ENCODE results near the gene SFPQ.
"Not testable (repeated sequence)": the region's sequence is repeated elsewhere in the genome, so short reads cannot be mapped to it uniquely, and the experiment has no call there.

Gene SFPQ

GRCh38 chr1:35192853-35193664, at the start of gene SFPQ:
TSS of gene SFPQ (minus strand) at chr1:35193145. CDS start at chr1:35193049, 96 bp downstream.
- peak; percentile 97 for DNase-seq

- not testable (repeated sequence) for DNase-seq
Observed at GRCh38 chr1:35236772-35237171, 43.8 kb upstream of the SFPQ start.

GRCh38 chr1:35231287-35231686, 38.3 kb upstream of the SFPQ start:
- no peak for DNase-seq

GRCh38 chr1:35229587-35230360, 36.8 kb upstream of the SFPQ start:
- no peak for DNase-seq

GRCh38 chr1:35226546-35226945, 33.6 kb upstream of the SFPQ start:
- no peak for DNase-seq

GRCh38 chr1:35223084-35223630, 30.2 kb upstream of the SFPQ start:
- no peak for DNase-seq

- DNase-seq = no peak
Observed at GRCh38 chr1:35222322-35223083, 29.6 kb upstream of the SFPQ start.

GRCh38 chr1:35220976-35221375, 28.0 kb upstream of the SFPQ start:
- no peak for DNase-seq

GRCh38 chr1:35215346-35215745, 22.4 kb upstream of the SFPQ start:
- no peak for DNase-seq

GRCh38 chr1:35211120-35211414, 18.1 kb upstream of the SFPQ start:
- no peak for DNase-seq

GRCh38 chr1:35210321-35211119, 17.6 kb upstream of the SFPQ start:
- no peak for DNase-seq

- no peak for DNase-seq
Observed at GRCh38 chr1:35203295-35203694, 10.3 kb upstream of the SFPQ start.

GRCh38 chr1:35202048-35202719, 9.2 kb upstream of the SFPQ start:
- DNase-seq = peak; percentile 69

GRCh38 chr1:35201631-35202030, 8.7 kb upstream of the SFPQ start:
- DNase-seq = no peak

- peak; percentile 88 for DNase-seq
Observed at GRCh38 chr1:35192056-35192852, 691 bp downstream of the SFPQ start.

GRCh38 chr1:35191429-35192055, 1.4 kb downstream of the SFPQ start:
- DNase-seq = no peak

- DNase-seq = no peak
Observed at GRCh38 chr1:35190784-35191183, 2.2 kb downstream of the SFPQ start.

GRCh38 chr1:35188578-35189392, 4.2 kb downstream of the SFPQ start:
- DNase-seq = no peak

- no peak for DNase-seq
Observed at GRCh38 chr1:35187816-35188342, 5.1 kb downstream of the SFPQ start.

All from CD4-positive, alpha-beta T cell treated with Interleukin-15 for 1 hour (primary cell).